Measurements from ENCODE around the gene RACGAP1. TPM values are rescaled to one million over a fixed set of nuclear protein-coding genes. Genes with fewer than 3 reads are reported as not detected.

The RACGAP1 gene
- polyA plus RNA-seq, 1 of the 3 experiments (the other 2 are of a cell fraction): 21.5 TPM

DNA sequence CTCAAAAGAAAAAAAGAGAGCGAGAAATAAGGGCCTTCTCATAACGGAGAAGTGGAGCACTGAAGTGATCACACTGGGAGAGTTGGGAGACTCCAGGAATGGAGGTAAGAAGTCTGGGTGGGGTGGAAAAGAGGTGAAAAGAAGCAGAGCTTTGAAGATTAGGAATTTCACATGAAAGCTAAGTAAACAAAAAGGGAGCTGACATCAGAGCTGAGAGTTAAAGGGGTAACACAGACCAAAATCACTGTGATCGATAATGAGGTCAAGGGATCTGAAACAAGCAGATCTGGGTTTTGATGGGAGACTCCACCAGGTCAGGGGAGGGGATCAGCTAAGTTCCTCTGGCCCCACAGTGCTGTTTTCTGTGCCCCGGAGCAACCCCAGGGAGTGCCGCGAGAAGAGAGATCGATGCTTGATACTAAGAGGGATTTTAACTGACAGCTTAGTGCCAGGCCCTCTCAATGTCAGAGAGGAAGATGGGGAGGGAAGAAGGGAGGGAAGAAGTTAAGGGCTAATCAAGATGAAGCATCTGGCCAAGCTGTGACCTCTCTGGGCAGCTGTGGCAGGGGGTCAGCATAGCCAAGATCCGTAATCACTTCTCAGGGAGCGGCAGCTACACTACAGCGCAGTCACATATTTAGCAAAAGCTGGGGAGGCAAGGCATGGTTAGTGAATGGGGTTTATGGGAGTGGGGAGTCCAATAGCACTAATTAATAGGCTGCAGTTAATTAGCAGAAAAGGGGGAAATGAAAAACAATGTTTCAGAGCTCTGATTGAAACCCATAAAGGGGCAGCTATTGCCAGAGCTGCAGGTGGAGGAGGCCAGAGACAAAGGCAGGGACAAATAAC, 44.6 kb downstream of the RACGAP1 start:
- POLR2A ChIA-PET: interaction anchor here (0.7 to 1.9 kb wide), 3 partner anchors 14 to 104 kb away, joined by 3 to 5 read pairs (median 3); partner anchors contain the start of gene SMARCD1
- H3K36me3 ChIP-seq (replicated peaks in 1 of 2; ENCODE audit: control insufficient read depth in 1 of 2, insufficient read depth in 2 of 2, low read length in 1 of 2): peaks cover 0 to 5% of the 10 kb centered on the region in 2 experiments
- no peaks in the 10 kb centered on the region for H3K27me3 ChIP-seq (ENCODE audit: insufficient read depth)

DNA sequence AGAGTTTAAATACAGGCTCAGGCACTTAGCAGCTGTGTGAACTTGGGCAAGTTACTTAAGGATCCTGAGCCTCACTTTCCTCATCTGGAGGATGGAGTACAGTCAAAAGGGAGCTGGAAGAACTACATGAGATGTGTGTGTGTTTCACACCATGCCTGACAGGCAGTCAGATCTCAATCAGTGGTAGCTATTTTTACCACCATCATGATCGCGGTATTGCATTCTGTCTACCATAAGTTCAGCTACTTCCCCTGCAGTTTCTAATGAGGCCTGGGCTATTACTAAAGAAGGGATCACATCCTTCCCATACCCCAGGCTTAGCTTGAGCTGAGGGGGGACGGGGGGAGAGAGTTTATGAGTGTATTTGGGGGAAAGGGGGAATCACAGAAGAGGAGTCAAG, 45.5 kb downstream of the RACGAP1 start:
- peak; percentile 9 for DNase-seq
- no peak for TF ChIP-seq TAF1 (IDR thresholded peaks at IDR 0.05; ENCODE audit: borderline replicate concordance, low read depth, low read length)
- peak; percentile 43; the same call in 1 of the 2 replicates for TF ChIP-seq RCOR1 (IDR thresholded peaks at IDR 0.05; ENCODE audit: low read length)
- Histone ChIP-seq H3K27me3 (ENCODE audit: insufficient read depth) (no peaks in the 10 kb centered on the region), H3K36me3 (replicated peaks in 1 of 2; ENCODE audit: control insufficient read depth in 1 of 2, insufficient read depth in 2 of 2, low read length in 1 of 2) (no peaks in the 10 kb centered on the region), H3K27ac (ENCODE audit: low read depth in 2 of 2, low read length in 1 of 2) (peak overlapping the region in 1 of 2 experiments; percentile 98; a peak in 2 of 4 replicates), H3K9me3 (no peaks in the 10 kb centered on the region), H3K79me2 (ENCODE audit: insufficient read depth) (no peaks in the 10 kb centered on the region), H3K4me3 (ENCODE audit: low read depth in 2 of 2, low read length in 1 of 2) (no peak overlapping the region), H3F3A (replicated peaks; ENCODE audit: insufficient read depth) (peaks cover 21% of the 10 kb centered on the region), H3K4me2 (no peak overlapping the region), H3K4me1 (ENCODE audit: control insufficient read depth in 1 of 2, insufficient read depth in 2 of 2, low read depth in 1 of 2, low read length in 1 of 2) (peaks cover 14 to 83% of the 10 kb centered on the region in 2 experiments), H4K20me1 (ENCODE audit: insufficient read depth) (no peaks in the 10 kb centered on the region), H2AFZ (ENCODE audit: low read depth) (no peak overlapping the region), H3K9ac (no peak overlapping the region), H3K9me2 (no peaks in the 10 kb centered on the region)
- CTCF ChIA-PET: interaction anchor here (1.1 to 12.7 kb wide), 10 partner anchors 11 to 112 kb away, joined by 3 to 176 read pairs (median 20); no protein-coding TSS in a partner anchor
- 90% methylated on average over 3 of the region's 3 CpGs for WGBS (ENCODE audit: low lambda C conversion rate)
- POLR2A ChIA-PET: interaction anchor here (0.9 to 1.9 kb wide), 2 partner anchors 37 to 111 kb away, joined by 4 to 5 read pairs; no protein-coding TSS in a partner anchor

More for the DNA sequence above, 44.6 kb downstream of the RACGAP1 start:
- CTCF ChIA-PET: interaction anchor here (0.8 to 12.7 kb wide), 17 partner anchors 8 to 130 kb away, joined by 3 to 176 read pairs (median 6); partner anchors contain the start of genes AQP6 and RACGAP1
- H3K9me3 ChIP-seq: no peaks in the 10 kb centered on the region
- WGBS (ENCODE audit: low lambda C conversion rate): 80% methylated on average over 10 of the region's 10 CpGs
- H3K27ac ChIP-seq (ENCODE audit: low read depth in 2 of 2, low read length in 1 of 2): peak overlapping the region in 1 of 2 experiments; percentile 98; a peak in 2 of 4 replicates
- no peaks in the 10 kb centered on the region for H3K9me2 ChIP-seq
- no peaks in the 10 kb centered on the region for H4K20me1 ChIP-seq (ENCODE audit: insufficient read depth)
- peaks cover 20 to 83% of the 10 kb centered on the region in 2 experiments for H3K4me1 ChIP-seq (ENCODE audit: control insufficient read depth in 1 of 2, insufficient read depth in 2 of 2, low read depth in 1 of 2, low read length in 1 of 2)
- peaks cover 29% of the 10 kb centered on the region for H3F3A ChIP-seq (replicated peaks; ENCODE audit: insufficient read depth)
- H3K4me2 ChIP-seq: no peak overlapping the region
- no peak overlapping the region for H3K4me3 ChIP-seq (ENCODE audit: low read depth in 2 of 2, low read length in 1 of 2)
- H3K9ac ChIP-seq: no peak overlapping the region
- TF ChIP-seq CHD2 (IDR thresholded peaks at IDR 0.05; ENCODE audit: low read length, partially characterized antibody) (peak; percentile 71), RCOR1 (IDR thresholded peaks at IDR 0.05; ENCODE audit: low read length) (no peak), NRF1 (IDR thresholded peaks at IDR 0.05; ENCODE audit: low read depth, low read length) (no peak), EP300 (IDR thresholded peaks at IDR 0.05; ENCODE audit: borderline replicate concordance in 1 of 2, low read depth in 1 of 2, low read length in 1 of 2) (peak in 1 of 2 experiments; percentile 47; a peak in 1 of 4 replicates), GATA2 (CRISPR knock-in tag; IDR thresholded peaks at IDR 0.05) (peak; percentile 68), GABPA (IDR thresholded peaks at IDR 0.05; ENCODE audit: low read depth) (no peak), SMC3 (IDR thresholded peaks at IDR 0.05; ENCODE audit: low read depth, low read length) (no peak), MEF2A (IDR thresholded peaks at IDR 0.05; ENCODE audit: borderline replicate concordance, low read depth) (no peak), TCF12 (IDR thresholded peaks at IDR 0.05) (0 out of 2 replicates have a peak, but pooled peaks have one; percentile 3)
- TF ChIP-seq, protein P1, sequence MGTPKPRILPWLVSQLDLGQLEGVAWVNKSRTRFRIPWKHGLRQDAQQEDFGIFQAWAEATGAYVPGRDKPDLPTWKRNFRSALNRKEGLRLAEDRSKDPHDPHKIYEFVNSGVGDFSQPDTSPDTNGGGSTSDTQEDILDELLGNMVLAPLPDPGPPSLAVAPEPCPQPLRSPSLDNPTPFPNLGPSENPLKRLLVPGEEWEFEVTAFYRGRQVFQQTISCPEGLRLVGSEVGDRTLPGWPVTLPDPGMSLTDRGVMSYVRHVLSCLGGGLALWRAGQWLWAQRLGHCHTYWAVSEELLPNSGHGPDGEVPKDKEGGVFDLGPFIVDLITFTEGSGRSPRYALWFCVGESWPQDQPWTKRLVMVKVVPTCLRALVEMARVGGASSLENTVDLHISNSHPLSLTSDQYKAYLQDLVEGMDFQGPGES (IDR thresholded peaks at IDR 0.05; ENCODE audit: low read depth, low read length): no peak
- DNase-seq: peak; percentile 30
- no peak overlapping the region for H2AFZ ChIP-seq (ENCODE audit: low read depth)
- H3K79me2 ChIP-seq (ENCODE audit: insufficient read depth): no peaks in the 10 kb centered on the region
